H1 (cell line): ENCODE data around the gene FBXL15. TPM values are rescaled to one million over a fixed set of nuclear protein-coding genes. Genes with fewer than 3 reads are reported as not detected.

Experiments
- CHD1 ChIP-seq: IDR thresholded peaks from 2 replicates; pipeline ENCODE4 v1.6.1; 2012; ENCODE audit warnings: low read depth, low read length, improper control_type of control experiment
- CREB1 ChIP-seq: IDR thresholded peaks from 2 replicates; pipeline ENCODE4 v1.6.1; 2012; ENCODE audit warnings: inconsistent platforms
- E2F6 ChIP-seq: IDR thresholded peaks from 2 replicates; pipeline ENCODE4 v1.6.1; 2012; ENCODE audit warnings: inconsistent platforms
- EGR1 ChIP-seq: IDR thresholded peaks from 2 replicates; pipeline ENCODE4 v1.6.1; 2011; ENCODE audit warnings: low read depth, low read length, borderline replicate concordance
- GABPA ChIP-seq: IDR thresholded peaks from 2 replicates; pipeline ENCODE4 v1.6.1; 2011; ENCODE audit warnings: mild to moderate bottlenecking, low read length, moderate library complexity, borderline replicate concordance; ENCODE audit not compliant: insufficient read depth
- GTF2F1 ChIP-seq: IDR thresholded peaks from 2 replicates; pipeline ENCODE4 v1.6.1; 2012; ENCODE audit warnings: low read depth, low read length, improper control_type of control experiment, borderline replicate concordance
- JUN ChIP-seq: IDR thresholded peaks from 2 replicates; pipeline ENCODE4 v1.6.1; 2011; ENCODE audit warnings: low read depth, mild to moderate bottlenecking, improper control_type of control experiment, low read length
- JUND ChIP-seq: IDR thresholded peaks from 2 replicates; pipeline ENCODE4 v1.6.1; 2011; ENCODE audit warnings: mild to moderate bottlenecking, improper control_type of control experiment, low read length
- MAFK ChIP-seq: IDR thresholded peaks from 2 replicates; pipeline ENCODE4 v1.6.1; 2012; ENCODE audit warnings: low read depth, mild to moderate bottlenecking, improper control_type of control experiment, low read length
- MAX ChIP-seq: IDR thresholded peaks from 2 replicates; pipeline ENCODE4 v1.6.1; 2012; ENCODE audit warnings: inconsistent platforms
- PHF8 ChIP-seq: fragments of 200-600 bp; sonication (generic); conservative IDR thresholded peaks from 2 replicates; pipeline ENCODE4 v1.7.1; 2012; ENCODE audit warnings: low read depth, mild to moderate bottlenecking, inconsistent platforms, low read length, moderate library complexity
- POLR2AphosphoS5 ChIP-seq: IDR thresholded peaks from 2 replicates; pipeline ENCODE4 v1.6.1; 2011; ENCODE audit warnings: low read depth, low read length
- RBBP5 ChIP-seq: IDR thresholded peaks from 2 replicates; pipeline ENCODE4 v1.7.1; 2012; ENCODE audit warnings: low read depth, mild to moderate bottlenecking, inconsistent platforms, low read length, moderate library complexity, borderline replicate concordance
- RXRA ChIP-seq: IDR thresholded peaks from 2 replicates; pipeline ENCODE4 v1.6.1; 2011; ENCODE audit warnings: low read depth, mild to moderate bottlenecking, low read length, moderate library complexity; ENCODE audit not compliant: insufficient read depth
- SAP30 ChIP-seq: fragments of 300-600 bp; sonication (generic); IDR thresholded peaks from 2 replicates; pipeline ENCODE4 v1.7.1; 2012; ENCODE audit warnings: low read length, moderate library complexity, mild to moderate bottlenecking, inconsistent platforms; ENCODE audit not compliant: insufficient read depth, insufficient replicate concordance
- SIN3A ChIP-seq, 2 experiments: IDR thresholded peaks in 1 of 2; conservative IDR thresholded peaks in 1 of 2; 2 replicates each; pipeline ENCODE4 v1.6.1; 2011 to 2012; ENCODE audit warnings: low read length in 2 of 2, improper control_type of control experiment in 1 of 2, low read depth in 1 of 2, mild to moderate bottlenecking in 1 of 2
- SIX5 ChIP-seq: IDR thresholded peaks from 2 replicates; pipeline ENCODE4 v1.6.1; 2011; ENCODE audit warnings: mild to moderate bottlenecking, low read depth, low read length
- SP2 ChIP-seq: IDR thresholded peaks from 2 replicates; pipeline ENCODE4 v1.6.1; 2012; ENCODE audit warnings: mild to moderate bottlenecking, low read length, inconsistent platforms
- SRF ChIP-seq: IDR thresholded peaks from 2 replicates; pipeline ENCODE4 v1.6.1; 2011; ENCODE audit warnings: mild to moderate bottlenecking, low read depth, low read length, moderate library complexity
- SUZ12 ChIP-seq: fragments of 200-600 bp; sonication (generic); IDR thresholded peaks from 2 replicates; pipeline ENCODE4 v1.6.1; 2012; ENCODE audit warnings: mild to moderate bottlenecking, inconsistent platforms, low read length, moderate library complexity, mixed read lengths
- TAF1 ChIP-seq: IDR thresholded peaks from 2 replicates; pipeline ENCODE4 v1.6.1; 2011; ENCODE audit warnings: mild to moderate bottlenecking, low read depth, low read length
- TAF7 ChIP-seq: optimal IDR thresholded peaks from 2 replicates; pipeline ENCODE3; 2011; ENCODE audit warnings: low read depth, mild to moderate bottlenecking, inconsistent platforms, low read length, moderate library complexity, borderline replicate concordance
- TBP ChIP-seq: IDR thresholded peaks from 2 replicates; pipeline ENCODE4 v1.6.1; 2011; ENCODE audit warnings: low read depth, low read length, improper control_type of control experiment
- YY1 ChIP-seq: IDR thresholded peaks from 2 replicates; pipeline ENCODE4 v1.6.1; 2011; ENCODE audit warnings: low read depth, mild to moderate bottlenecking, low read length
- polyA plus RNA-seq, 7 experiments: library from polyadenylated mRNA; depleted of rRNA in 3 of 7; stranded (reverse) in 5 of 7; unstranded in 2 of 7; fragments of >200 nt in 5 of 7; fragments of 200-250 nt in 2 of 7; gene quantifications; 1 replicate in 5 of 7; 2 replicates in 1 of 7; 4 replicates in 1 of 7; pipeline versions ENCODE4 v1.2.1 to v1.2.3, GENCODE V29; 2011 to 2013; ENCODE audit warnings: missing spikeins in 2 of 7, mixed read lengths in 2 of 7
- total RNA-seq: library from RNA; stranded (reverse); fragmentation: NEBNext Ultra II Directional; extraction: Animal tissue kit (Norgen Biotek cat#: 25700); gene quantifications from 2 replicates; pipeline ENCODE4 v1.2.1, GENCODE V29; 2021

FBXL15 gene
- total and polyA plus RNA-seq, 2 of the 8 experiments (the other 6 are each of a cell fraction or from before 2014, with no cell fraction given): 11.3 to 22.6 TPM

- TF ChIP-seq TBP (peak; percentile 85), SUZ12 (no peak), GABPA (no peak; the same call in 1 of the 2 replicates), JUND (no peak; the same call in 1 of the 2 replicates), PHF8 (peak; percentile 85), SIN3A (conservative IDR thresholded peaks at IDR 0.05 in 1 of 2, IDR thresholded peaks at IDR 0.05 in 1 of 2; ENCODE audit: low read depth in 1 of 2, low read length in 2 of 2) (peak; percentile 56 to 82; a peak in 2 of 4 replicates), CHD1 (no peak), POLR2AphosphoS5 (peak; percentile 85), MAFK (no peak), EGR1 (peak; percentile 53; the same call in 1 of the 2 replicates), YY1 (peak; percentile 100), SAP30 (no peak), TAF1 (peak; percentile 85), SP2 (peak; percentile 69; the same call in 1 of the 2 replicates), E2F6 (peak; percentile 51; the same call in 1 of the 2 replicates), CREB1 (peak; percentile 74), MAX (peak; percentile 33), RXRA (no peak), SIX5 (peak; percentile 60), JUN (no peak), SRF (0 out of 2 replicates have a peak, but pooled peaks have one; percentile 21), RBBP5 (no peak), TAF7 (peak; percentile 86), GTF2F1 (no peak)
Observed at GRCh38 chr10:102432162-102432950, 11.7 kb downstream of the FBXL15 start, which contains the start of gene CUEDC2 (continued).
